GM12801 (cell line): ENCODE data around the gene SSBP3.

Experiments
- CTCF ChIP-seq: IDR thresholded peaks from one replicate; pipeline ENCODE4 v1.5.1; 2011; ENCODE audit warnings: control low read depth; ENCODE audit not compliant: insufficient read length; ENCODE audit errors: extremely low read depth

The SSBP3 gene

GRCh38 chr1:54199151-54199764, 206.9 kb downstream of the SSBP3 start:
- no peak for TF ChIP-seq CTCF

DNA sequence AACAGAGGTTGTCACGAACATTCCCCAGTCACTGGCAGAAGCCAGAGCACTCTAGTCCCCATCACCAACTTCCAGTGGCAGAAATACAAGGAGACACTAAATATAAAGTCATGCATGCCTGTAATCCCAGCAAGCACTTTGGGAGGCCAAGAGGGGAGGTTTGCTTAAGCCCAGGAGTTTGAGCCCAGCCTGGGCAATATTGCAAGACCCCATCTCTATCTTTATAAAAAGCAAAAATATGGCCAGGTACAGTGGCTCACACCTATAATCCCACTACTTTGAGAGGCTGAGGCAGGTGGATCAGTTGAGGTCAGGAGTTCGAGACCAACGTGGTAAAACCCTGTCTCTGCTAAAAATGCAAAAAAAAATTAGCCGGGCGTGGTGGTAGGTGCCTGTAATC, 212.7 kb downstream of the SSBP3 start:
- TF ChIP-seq CTCF = no peak

DNA sequence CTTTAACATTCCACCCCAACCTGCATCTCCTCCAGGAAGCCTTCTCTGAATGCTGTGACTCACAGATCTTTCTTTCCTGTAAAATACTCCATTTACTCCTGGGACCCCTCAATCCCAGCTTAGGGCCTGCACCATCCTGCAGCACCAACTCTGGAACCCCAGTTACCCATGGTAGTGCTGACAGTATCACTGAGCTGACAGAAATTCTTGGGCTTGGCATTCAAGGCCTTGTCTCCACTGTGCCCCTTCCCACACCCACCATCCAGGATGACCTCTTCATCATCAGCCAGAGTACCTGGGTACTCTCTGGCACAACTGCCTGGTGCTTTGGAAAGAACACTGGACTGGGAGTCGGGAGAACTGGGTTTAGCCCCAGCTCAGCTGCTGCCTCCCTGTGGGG, 214.7 kb downstream of the SSBP3 start:
- TF ChIP-seq CTCF = no peak

GRCh38 chr1:54190526-54190925, 215.7 kb downstream of the SSBP3 start:
- no peak for TF ChIP-seq CTCF

GRCh38 chr1:54188291-54188690, 217.9 kb downstream of the SSBP3 start:
- TF ChIP-seq CTCF = no peak

- no peak for TF ChIP-seq CTCF
These were observed 220.1 kb downstream of the SSBP3 start for GRCh38 chr1:54186056-54186455.

DNA sequence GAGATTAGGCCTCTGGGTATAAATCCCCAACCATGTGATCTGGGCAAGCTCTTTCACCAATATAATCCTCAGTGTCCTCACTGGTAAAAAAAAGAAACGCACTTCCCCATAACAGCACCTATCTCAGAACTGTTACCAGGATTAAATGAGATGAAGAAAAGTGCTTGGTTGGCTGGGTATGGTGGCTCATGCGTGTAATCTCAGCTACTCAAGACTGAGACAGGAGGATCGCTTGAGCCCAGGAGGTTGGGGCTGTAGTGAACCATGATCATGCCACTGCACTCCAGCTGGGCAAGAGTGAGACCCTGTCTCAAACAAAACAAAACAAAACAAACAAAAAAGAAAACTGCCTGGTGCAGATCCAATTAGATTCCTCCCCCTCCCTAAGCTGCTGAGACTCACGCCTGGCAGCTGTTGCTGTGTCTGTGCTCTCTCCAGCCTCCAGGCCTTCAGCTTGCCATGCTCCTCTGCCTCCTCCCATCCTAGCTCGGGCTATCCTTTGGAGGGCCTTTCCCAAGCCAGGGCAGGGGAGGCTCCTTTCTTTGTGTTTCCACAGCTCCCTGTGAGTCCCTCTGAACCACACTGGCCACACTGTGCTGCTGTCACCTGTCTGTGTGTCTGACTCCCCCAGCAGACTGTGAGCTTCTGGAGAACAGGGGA, 225.4 kb downstream of the SSBP3 start:
- TF ChIP-seq CTCF = no peak
